Liver (tissue), 3 donors: ENCODE data around the gene ABHD2.

Experiments used
- CTCF ChIP-seq: fragments of 150-350 bp; IDR thresholded peaks from 2 replicates; pipeline ENCODE4 v1.5.1; 2017; ENCODE audit warnings: improper control_type of control experiment, low read depth, low read length; ENCODE audit not compliant: missing input control
- JUND ChIP-seq, 2 donors: IDR thresholded peaks; 2 replicates each; pipeline ENCODE4 v1.6.1; 2016; ENCODE audit warnings: antibody characterized with exemption in 2 of 2
- REST ChIP-seq: IDR thresholded peaks from 2 replicates; pipeline ENCODE4 v1.6.1; 2016; ENCODE audit warnings: antibody characterized with exemption, mild to moderate bottlenecking
- YY1 ChIP-seq: IDR thresholded peaks from 2 replicates; pipeline ENCODE4 v1.6.1; 2016; ENCODE audit warnings: antibody characterized with exemption, mild to moderate bottlenecking
- TF ChIP-seq, protein P1 (sequence below): IDR thresholded peaks from 2 replicates; pipeline ENCODE4 v1.6.1; 2016; ENCODE audit warnings: antibody characterized with exemption
- donor health status: healthy.
- donor health status: healthy.

DNA sequence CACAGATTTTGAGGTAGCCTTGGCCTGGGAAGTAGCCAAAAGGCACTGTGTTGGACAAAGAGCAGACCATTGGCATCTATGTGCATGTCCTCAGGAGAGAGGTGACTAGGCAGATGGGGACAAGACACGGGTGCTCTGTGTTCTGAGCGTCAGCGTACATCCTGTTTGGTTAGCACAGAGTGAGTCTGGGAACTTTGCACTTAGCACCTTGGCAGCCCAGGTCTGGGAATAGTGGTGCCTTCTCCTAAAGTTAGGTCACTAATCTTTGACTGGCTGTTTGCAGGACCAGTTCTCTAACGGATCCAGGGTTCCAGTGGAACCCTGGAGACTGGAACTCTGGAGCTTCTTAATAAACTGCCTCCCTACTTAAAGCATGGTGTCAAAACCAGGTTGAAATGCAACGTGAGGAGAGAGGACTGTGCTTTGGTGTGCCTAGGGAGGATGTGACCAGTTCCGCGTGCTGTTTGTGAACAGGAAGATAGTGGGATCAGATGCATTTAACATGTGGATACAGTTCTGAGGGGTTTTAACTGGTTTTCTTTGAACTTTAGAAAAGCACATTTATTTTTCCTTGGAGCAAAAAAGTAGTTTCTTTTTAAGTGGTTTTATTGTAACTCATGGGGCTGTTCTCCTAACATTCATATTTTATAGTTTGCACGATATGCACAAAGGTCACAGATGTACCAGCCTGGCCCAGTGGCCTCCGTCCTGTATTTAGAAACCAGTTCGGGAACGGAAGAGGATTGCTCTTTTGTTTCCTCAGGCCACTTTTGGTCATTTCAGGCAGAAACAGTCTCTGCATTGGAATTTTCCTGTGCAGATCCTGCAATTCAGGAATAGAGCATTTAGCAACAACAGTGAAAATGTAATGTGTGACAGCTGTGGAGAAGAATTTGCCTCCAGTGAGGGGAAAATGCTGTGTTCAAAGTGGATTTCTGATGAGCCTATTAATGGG is 48.8 kb downstream of the ABHD2 start:
- TF ChIP-seq CTCF = no peak
- peak; percentile 75 for TF ChIP-seq REST
- peak; percentile 86 for TF ChIP-seq YY1
- TF ChIP-seq, protein P1, sequence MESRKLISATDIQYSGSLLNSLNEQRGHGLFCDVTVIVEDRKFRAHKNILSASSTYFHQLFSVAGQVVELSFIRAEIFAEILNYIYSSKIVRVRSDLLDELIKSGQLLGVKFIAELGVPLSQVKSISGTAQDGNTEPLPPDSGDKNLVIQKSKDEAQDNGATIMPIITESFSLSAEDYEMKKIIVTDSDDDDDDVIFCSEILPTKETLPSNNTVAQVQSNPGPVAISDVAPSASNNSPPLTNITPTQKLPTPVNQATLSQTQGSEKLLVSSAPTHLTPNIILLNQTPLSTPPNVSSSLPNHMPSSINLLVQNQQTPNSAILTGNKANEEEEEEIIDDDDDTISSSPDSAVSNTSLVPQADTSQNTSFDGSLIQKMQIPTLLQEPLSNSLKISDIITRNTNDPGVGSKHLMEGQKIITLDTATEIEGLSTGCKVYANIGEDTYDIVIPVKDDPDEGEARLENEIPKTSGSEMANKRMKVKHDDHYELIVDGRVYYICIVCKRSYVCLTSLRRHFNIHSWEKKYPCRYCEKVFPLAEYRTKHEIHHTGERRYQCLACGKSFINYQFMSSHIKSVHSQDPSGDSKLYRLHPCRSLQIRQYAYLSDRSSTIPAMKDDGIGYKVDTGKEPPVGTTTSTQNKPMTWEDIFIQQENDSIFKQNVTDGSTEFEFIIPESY = peak; percentile 87
- TF ChIP-seq JUND (IDR thresholded peaks at IDR 0.05) = peak; percentile 89 to 94
